ENCODE data around the gene CCDC92B.

The CCDC92B gene

DNA sequence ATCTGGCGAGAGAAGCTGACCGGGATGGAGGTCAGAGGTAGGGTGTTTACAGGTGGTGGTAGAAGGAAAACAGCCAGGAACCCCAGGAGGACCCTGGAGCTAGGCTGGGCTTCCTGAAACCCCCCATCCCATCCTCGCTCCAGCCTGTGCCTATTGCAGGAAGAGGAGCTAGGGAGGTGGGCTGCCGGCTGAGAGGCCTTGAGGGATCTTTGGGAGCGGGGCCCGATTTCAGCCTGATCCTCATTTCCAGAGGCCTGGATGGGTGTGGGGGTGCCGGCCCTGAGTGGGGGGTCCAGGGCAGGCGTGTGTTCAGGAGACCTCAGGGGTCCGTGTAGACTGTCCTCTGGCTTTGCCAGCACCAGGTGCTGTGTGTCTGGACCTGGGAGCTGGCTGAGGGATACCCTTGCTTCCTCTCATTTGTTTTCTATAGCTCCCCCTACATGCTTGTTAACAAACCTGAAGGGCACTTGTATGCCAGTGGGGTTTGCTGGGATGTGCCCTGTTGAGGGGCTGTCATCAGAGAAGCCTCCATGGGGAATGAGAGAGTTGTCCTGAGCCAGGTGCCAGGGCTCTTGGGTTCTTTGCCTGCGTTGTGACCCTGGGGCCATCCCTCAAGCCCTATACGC, 27.9 kb upstream of the CCDC92B start:
- no peak for DNase-seq

DNA sequence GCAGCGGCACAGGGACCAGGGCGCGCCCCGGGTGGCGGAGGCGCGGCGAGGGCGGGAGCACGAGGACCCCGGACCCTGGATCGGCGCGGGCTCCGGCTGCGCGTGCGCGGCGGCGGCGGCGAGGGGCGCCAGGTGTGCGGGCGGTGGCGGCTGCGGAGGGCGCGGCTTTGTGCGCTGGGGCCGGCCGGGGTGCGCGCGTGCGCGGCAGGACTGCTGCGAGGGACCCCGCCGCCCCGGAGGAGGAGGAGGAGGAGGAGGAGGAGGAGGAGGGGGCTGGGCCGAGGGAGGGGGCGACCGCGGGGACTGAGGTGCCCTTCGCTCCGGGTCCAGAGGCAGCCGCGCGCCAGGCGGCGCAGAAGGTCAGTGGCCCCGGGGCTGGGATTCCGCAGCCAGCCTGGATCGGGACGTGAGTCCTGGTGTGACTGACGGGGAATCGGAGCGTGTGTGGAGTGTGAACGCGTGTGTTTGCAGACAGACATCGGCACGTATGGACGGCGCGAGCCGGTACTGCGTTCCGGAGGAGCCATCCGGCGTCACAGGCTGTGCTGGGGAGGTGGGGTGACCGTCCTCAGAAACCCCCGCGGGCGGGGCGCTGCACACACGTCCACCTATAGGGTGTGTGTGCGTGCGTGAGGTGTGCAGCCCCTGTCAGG, 27.3 kb upstream of the CCDC92B start:
- DNase-seq: no peak

DNA sequence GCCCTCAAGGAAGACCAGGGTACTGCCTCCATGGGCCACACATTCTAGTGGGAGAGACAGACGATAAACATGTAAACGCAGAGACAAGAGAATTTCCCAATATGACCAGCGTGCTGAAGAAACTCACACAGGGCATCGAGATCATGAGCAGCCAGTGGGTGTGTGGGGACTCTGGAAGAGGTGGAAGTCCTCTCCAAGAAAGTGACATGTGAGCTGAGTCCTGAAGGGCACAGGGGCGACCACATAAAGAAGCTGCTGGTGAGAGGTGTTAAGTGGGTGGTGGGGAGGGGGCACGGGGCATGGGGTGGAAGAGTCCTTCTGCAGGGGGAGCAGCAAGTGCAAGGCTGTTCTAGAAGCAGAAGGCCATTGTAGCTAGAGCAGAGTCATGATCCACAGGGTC, 25.8 kb upstream of the CCDC92B start:
- no peak for DNase-seq

DNA sequence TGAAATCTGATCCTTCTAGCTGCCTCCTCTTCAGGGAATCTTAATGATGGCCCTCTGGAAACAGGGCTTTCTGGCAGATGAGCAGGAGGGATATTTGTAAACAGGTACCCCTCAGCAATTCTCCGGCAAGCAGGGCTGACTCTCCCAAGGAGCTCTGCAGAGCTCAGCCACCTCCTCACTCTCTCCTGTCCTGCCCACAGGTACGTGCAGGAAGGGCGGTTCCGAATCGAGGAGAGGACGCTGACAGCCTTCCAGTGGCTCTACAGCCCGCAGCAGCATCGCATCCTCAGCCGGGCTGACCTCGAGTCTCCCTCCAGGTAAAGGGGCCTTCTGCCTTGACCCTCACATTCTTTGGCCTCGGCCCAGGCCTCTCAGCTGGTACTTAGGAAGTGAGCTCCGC, 20.7 kb upstream of the CCDC92B start:
- no peak for DNase-seq

DNA sequence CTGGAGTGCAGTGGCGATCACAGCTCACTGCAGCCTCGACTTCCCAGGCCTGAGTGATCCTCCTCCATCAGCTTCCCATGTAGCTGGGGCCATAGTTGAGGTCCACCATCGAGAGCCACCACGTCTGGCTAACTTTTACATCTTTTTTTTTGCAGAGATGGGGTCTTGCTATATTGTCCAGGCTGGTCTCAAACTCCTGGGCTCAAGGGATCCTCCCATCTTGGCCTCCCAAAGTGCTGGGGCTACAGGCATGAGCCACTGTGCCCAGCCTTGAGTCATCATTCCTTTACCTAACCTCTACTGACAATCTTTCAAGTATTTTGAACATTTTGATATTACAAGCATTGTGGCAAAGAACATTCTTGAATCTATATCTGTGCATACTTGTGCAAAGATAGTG, 9.4 kb upstream of the CCDC92B start:
- DNase-seq: no peak

DNA sequence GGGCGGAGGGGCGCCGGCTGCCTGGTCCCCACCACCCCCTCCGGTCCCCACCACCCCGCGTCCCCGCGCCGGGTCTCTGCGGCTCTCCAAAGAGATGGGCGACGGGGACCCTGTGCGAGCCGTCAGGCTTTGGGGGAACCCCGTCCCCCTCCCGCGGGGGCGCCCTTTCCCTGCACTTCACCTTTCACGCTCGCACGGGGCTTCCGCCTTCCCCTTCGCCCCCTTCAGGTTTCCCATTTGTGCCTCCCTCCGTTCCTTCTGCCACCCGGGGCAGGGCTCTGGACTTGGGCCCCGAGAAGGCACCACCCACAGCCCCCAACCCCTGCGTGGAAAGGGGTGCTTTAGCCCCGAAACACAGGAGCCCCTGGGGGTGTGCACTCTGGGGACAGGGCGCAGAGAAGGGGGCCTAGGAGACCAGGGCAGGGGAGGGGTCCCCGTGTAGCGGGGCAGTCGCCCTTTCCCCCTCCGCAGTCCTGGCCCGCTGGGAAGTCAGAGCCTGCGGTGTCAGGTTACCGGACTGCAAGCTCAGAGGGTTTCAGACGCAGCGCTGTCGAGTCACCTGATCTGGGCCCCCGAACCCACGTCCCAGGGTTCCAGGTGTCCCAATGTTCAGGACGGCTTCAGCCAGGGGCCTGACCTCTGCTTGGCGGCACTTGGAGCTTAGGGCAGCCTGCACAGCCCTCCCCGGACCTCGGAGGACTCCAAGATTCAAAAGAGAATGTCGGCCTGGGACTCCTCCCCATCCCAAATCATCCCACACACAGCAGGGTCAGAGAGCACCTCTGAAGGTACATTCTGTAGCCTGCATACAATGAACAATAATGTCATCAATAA, 6.7 kb upstream of the CCDC92B start:
- peak in 1 of 2 experiments; percentile 23 for DNase-seq

DNA sequence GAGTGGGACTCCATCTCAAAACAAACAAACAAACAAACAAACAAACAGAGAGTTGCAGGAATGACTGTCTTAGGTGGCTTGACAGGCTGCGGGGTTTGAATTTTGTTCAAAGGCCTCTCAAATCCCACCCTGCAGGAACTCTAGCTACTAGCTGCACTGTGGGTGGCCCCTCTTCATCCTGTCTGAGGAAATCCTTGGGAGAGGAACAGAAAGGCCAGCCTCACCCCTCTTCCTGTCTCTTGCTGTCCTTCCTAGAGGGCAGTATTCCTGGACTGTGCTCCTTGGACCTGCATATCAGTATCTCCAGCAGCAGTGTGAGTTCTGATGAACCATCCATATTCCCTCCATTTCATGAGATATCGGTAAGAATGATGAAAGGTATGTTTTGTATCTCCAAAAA, 2.0 kb upstream of the CCDC92B start:
- no peak for DNase-seq

DNA sequence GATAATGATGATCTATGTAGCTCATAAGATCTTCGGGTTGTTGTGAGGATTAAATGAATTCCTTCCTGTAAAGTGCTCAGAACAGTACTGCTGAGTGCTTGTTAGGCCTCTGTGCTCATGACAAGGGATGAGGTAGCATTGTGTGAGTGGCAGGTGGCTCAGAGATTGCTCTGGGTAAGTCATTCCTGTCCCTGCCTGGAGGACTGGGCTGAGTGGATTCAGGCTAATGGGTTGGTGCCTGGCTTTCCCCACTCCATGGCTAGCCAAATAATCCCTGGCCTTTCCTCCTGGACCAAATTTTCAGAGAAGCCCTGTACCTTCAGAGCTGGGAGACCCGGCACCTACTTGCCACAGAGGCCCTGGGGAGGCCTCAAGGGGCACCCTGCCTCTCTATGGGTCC, 1.3 kb upstream of the CCDC92B start:
- DNase-seq: no peak

DNA sequence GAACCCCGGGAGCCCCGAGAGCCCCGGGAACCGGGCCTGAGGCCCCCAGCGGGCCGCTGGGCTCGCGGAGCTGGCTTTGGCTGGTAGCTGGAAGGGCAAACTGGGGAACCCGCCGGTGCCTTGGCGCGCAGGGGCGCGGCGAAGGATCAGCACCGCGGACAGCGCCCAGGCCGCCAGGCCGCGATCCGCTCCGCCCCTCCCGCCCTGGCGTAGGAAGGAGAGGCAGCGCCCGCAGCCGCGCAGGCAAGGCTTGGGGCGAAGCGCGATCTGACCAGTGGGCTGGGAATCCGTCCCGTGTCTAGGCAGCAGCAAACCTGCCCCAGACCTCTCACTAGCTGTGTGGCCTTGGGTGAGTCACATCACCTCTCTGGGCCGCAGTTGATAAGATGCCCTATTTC, 331 bp upstream of the CCDC92B start:
- DNase-seq: peak; percentile 13 to 16

DNA sequence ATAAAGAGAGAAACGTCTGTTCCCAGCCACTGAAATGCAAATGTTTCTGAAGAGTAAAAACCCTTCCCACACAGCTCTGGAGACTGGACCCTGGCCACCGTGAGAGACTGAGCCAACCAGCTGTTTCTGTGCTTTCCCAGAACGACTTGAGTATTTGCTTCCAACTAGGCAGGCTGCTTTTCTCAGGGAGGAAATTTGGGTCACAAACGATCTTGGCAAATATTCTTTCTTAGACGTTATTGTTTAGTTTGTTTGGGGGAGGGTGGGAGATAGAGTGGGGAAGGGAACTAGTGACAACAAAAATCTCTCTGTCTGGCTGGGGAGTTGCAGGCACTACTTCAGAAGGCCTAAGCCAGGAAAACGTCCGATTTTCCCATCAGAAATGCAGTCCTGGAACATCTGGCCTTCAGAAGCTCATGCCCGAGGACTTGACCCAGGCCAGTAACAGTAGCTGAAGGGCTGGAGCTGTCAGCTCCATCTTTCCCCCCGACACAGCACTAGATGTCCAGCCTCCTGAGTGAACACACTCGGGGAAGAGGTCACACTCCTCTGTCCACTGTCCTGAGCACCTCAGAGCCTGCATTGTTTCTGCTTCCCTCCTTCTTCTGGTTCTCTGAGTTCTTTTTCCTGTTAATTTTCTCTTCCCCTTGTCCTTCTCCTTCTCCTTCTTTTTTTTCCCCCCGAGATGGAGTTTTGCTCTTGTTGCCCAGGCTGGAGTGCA, 4.0 kb downstream of the CCDC92B start:
- DNase-seq: no peak

DNA sequence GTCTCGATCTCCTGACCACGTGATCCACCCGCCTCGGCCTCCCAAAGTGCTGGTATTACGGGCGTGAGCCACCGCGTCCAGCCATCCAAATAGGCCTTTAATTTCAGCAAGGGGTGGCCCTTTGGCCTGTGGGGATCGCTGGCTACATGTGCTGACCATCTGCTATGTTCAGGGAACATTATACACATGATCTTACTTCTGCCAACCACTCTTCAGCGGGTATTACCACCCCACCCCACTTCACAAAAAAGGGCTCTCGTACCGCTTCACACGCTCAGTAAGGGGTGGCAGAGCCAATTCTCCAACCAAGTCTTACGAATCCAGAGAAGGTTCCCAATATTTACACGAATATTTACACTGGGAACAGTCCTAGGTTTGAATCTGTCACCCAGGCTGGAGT, 11.8 kb downstream of the CCDC92B start:
- DNase-seq: no peak

DNA sequence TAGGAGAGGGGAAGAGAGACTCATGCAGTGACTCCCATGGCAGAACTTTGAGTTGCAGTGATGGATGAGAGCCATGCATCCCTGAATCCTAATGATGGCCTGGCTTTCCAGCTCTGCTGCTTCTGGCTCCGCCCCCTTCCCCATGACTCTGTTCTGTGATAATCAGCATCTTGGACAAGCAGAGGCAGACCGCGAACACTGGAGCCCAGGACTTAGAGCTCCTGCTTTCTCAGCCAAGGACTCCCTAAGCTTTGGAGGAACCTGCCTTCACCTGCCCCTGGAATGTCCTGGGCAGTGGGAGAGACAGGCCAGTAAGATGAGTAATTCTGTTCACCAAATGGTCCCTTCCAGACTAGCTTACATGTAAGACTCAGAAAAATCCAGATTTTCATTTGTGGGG, 12.5 kb downstream of the CCDC92B start:
- DNase-seq: no peak

DNA sequence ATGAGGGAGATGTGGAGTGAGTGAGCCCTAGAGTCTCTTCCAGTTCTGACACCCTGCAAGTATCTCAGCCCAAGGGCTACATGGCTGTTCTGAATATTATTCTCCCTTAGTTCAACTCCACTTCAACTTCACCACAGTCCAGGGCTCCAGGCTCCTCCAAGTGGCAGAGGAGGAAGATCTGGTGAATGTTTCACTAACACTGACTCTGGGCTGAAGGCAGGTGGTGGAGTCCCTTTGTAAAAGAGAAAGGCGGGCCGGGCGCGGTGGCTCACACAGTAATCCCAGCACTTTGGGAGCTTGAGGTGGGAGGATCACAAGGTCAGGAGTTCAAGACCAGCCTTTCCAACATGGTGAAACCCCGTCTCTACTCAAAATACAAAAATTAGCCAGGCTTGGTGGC, 13.6 kb downstream of the CCDC92B start:
- DNase-seq: no peak

DNA sequence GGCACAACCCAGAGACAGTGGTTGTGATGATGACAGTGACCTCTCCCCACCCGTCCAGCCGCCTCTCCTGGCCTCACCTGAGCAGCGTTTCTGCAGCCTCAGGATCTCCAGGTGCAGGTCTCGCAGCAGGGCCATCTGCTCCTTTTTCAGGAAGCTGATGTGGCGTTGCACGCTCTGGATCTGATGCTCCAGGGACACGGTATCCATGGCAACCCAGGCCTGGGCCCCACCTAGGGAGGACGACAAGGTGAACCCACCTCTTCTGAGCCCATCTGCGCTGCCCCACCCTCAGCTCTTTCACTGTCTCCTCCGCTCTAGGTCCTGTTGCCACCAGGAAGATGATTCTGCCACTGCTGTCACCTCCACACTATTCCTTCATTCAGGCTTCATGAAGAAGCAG, 14.5 kb downstream of the CCDC92B start:
- DNase-seq: no peak

DNA sequence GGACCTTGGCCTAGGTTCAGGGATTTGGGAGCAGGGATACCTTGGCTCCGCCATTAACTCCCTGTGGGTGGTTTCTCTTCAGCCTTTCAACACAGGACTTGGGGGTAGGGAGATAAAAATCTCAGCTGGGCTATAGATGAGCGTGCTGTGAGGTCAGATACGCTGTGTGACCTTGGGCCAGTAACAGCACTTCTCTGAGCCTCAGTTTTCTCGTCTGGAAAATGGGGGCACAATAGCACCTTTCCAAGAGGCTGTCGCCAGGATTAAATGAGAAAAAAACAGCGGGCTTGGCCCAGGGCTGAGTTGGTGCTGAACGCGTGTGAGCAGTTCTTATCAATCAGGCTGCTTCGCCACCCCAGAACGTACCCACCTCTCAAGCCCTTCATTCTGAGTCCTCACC, 17.6 kb downstream of the CCDC92B start:
- DNase-seq: no peak

DNA sequence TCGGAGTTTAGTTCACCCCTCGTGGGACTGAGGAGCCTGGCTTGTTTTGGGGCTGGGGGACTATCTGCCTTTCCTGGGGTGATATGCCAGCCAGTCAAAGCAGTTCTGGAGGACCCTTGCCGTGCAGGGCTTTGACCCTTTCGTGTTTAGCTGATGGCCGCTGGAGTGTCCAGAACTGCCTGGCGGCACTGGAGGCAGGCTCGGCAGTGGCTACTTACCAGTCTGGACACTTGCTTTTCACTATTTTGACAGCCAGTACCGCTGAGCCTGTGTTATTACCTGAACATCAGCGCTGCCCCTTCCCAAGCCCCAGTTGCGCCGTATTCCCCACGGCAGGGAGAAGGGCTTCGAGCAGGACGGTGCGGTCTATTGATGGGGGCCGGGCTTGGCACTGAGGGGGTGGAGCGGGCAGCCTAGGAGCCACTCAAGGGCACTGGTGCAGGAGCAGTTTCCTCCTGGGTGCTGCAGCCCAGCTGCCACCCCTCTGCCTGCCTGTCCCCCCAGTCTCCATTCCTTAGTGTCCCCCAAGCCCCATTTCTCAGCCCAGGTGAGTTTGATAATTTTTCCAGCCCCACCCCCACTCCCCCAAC, 18.6 kb downstream of the CCDC92B start:
- no peak for DNase-seq

DNA sequence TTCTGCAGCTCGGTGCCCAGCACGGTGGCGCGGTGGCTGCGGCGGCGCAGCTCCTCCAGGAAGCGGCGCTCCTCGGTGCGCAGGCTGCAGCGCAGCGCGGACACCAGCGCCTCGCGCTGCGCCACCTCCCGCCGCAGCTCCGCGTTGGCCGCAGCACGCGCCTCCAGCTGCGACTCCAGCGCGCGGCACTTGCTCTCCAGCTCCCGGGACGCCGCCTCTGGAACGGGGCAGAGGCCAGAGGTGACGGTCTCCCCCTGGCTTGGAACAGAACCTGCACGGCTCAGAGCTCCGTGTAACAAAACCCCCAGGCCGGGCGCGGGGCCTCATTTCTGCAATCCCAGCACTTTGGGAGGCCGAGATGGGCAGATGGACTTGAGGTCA, 24.7 kb downstream of the CCDC92B start:
- no peak for DNase-seq

DNA sequence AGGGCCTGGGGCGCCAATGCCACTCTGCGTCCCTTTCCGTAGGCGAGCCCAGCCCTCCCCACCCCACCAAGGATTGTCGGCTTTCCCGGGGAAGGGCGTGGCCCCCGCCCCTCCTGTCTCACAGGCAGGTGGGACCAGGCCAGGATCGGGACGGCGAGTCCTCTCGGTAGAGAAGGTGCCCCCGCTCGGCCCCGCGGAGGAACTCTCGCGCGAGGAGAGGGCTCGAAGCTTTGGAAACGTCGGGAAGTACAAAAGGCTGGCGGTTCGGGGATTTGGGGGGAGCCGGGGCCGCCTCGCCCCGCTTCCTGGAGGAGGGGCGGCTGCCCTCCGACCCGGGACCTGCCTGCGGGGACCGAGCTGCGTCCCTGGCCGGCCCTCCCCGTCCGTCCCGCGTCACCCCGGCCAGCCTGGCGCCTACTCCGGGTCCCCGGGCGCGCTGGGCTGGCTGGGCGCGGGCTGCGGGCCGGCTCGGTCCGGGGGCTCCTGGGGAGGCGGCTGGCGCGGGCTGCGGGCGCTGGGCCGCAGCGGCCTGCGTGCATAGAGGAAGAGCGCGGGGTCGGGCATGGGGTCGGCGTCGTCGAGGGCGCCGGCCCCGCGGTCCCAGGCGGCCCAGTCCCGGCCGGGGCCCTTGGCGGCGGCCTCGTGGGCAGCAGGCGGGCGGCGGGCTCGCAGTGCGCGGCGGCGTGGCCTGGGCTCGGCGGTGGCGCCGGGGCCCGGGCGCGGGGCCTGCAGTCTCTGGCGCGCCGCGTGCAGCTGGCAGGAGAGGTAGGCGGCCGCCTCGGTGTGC, 25.3 kb downstream of the CCDC92B start:
- no peak for DNase-seq

DNA sequence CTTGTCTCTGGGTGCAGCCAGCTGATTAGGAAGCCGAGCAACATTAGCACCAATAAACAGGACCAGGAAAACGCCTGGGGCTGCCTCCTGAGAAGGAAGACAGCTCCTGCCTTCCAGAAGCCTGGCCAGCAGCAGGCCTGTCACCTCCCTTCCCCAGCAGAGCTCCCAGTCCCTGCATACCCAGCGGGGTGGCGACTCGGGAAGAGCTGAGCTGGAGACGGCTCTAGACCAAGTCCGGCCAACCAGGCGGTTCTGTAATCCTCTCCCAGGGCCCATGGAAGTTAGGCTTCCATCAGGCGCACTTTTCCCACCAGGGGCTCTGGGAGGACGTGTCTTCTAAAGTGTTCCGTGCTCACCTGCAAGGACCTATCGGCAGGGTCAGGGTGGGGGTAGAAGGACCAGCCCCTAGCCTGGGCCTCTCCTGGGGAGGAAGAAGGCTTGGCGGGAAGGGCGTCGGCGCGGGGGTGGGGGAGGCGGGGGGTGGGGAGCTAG, 25.9 kb downstream of the CCDC92B start:
- no peak for DNase-seq

DNA sequence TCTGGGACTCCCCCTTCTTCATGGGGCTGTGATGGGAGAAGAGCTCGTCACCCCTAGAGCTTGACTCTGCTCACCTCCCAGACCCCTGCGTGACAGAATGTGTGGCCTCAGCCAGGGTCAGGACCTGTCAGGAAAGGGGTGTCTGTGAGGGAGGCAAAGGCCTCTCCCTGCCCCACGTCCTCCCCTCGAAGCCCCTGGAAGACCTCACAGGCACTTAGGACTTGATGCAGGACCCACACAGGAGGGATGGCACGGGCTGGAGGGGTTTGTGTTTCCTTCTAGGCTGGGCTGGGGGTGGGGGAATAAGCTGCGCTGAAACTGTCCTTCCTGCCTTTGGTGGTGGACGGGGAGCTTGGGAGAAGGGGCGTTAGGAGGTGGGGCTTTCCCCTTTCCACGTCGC, 26.8 kb downstream of the CCDC92B start:
- DNase-seq: no peak

DNA sequence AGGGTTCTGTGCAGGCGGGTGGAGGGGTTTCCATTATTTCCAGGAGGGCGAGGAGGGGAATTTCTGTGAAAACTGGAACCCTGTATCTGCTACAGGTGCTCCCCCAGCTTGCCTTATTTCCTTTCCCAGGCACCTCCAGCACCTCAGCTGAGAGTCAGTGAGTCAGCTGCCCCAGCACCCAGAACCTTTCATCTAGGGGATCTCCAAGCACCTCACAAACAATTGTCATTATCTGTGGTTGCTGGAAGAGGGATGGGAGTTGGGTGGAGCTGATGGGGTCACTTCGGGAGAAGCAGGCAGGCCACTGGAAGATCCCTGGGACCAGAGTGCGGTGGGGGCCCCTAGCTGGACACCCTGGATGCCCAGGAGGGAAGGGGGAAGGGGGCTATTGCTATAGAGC, 27.8 kb downstream of the CCDC92B start:
- no peak for DNase-seq

DNA sequence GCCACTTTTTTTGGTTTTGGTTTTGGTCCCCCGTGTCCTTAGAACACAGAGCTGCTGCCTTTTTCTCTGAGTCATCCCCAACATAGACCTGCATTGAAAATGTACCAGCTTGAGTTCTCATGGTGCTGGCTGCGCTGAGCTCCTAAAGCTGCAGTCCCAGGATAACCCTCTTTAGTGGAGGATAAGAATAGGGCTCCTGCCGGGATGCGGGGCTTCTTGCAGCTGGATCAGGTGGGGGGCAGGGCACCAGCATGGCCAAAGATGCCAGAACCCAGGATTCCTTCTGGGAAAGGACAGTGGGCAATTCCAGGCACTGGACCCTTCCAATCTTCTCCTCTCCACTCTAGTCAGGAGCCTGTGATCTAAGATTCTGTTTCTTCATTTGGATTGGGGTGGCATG, 29.6 kb downstream of the CCDC92B start:
- no peak for DNase-seq

Measured in NCI-H187 (cell line).